ENCODE measurements around the gene ZCCHC8.

The ZCCHC8 gene

DNA sequence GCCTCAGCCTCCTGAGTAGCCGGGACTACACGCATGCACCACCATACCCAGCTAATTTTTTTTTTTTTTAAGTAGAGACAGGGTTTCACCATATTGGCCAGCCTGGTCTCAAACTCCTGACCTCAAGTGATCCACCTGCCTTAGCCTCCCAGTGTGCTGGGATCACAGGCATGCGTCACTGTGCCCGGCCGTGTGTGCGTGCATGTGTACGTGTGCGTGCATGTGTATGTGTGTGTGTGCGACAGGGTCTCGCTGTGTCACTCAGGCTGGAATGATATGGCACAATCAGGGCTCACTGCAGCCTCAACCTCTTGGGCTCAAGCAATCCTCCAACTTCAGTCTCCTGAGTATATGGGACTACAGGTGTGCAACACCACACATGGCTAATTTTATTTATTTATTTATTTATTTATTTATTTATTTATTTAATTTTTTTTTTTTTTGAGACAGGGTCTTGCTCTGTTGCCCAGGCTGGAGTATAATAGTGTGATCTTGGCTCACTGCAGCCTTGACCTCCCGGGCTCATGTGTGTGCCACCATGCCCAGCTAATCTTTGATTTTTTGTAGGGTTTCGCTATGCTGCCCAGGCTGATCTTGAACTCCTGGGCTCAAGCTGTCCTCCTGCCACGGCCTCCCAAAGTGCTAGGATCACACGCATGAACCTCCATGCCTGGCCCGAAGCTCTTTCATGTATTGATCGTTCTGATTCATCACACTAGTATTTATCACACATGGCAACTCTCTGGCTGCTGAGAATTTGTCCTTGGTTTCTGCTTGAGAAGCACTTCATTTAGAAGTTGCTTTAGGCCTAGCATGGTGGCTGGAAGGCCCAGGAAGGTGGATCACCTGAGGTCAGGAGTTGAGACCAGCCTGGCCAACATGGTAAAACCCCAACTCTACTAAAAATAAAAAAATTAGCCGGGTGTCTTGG is 42.4 kb downstream of the ZCCHC8 start:
- no peak for DNase-seq (ENCODE audit: low read depth in 1 of 2, low spot score in 1 of 2)
- H3K27me3 ChIP-seq (ENCODE audit: insufficient read depth, poor library complexity, severe bottlenecking): no peaks in the 10 kb centered on the region
- no peak overlapping the region for H3K27ac ChIP-seq (replicated peaks)
- TF ChIP-seq SPI1 (IDR thresholded peaks at IDR 0.05; ENCODE audit: borderline replicate concordance, low read depth) (no peak), REST (IDR thresholded peaks at IDR 0.05; ENCODE audit: insufficient replicate concordance, low read depth) (no peak), POLR2AphosphoS5 (IDR thresholded peaks at IDR 0.05; ENCODE audit: low read depth) (no peak), GABPA (IDR thresholded peaks at IDR 0.05; ENCODE audit: low read depth) (no peak)
- TF ChIP-seq, protein P1, sequence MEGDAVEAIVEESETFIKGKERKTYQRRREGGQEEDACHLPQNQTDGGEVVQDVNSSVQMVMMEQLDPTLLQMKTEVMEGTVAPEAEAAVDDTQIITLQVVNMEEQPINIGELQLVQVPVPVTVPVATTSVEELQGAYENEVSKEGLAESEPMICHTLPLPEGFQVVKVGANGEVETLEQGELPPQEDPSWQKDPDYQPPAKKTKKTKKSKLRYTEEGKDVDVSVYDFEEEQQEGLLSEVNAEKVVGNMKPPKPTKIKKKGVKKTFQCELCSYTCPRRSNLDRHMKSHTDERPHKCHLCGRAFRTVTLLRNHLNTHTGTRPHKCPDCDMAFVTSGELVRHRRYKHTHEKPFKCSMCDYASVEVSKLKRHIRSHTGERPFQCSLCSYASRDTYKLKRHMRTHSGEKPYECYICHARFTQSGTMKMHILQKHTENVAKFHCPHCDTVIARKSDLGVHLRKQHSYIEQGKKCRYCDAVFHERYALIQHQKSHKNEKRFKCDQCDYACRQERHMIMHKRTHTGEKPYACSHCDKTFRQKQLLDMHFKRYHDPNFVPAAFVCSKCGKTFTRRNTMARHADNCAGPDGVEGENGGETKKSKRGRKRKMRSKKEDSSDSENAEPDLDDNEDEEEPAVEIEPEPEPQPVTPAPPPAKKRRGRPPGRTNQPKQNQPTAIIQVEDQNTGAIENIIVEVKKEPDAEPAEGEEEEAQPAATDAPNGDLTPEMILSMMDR (IDR thresholded peaks at IDR 0.05; ENCODE audit: insufficient read depth, low read length): no peak
- no peak overlapping the region for H3K4me3 ChIP-seq (replicated peaks; ENCODE audit: insufficient read depth, low read length)

DNA sequence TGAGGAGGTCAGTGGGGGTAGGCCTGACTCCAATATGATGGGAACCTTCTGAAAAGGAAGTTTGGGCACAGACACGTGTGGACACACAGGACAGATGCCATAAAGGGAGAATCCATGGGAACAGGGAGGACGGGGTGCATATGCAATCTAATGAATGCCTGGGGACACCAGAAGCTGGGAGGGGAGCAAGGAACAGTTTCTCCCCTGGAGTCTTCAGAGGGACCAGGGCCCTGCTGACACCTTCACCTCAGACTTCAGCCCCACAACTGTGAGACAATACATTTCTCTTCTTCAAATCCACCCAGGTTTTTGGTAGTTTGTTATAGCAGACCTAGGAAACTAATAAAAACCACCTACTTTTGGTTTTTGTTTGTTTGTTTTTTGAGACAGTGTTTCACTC is 43.1 kb downstream of the ZCCHC8 start:
- Histone ChIP-seq H3K4me3 (replicated peaks; ENCODE audit: insufficient read depth, low read length) (no peak overlapping the region), H3K27ac (replicated peaks) (no peak overlapping the region), H3K27me3 (ENCODE audit: insufficient read depth, poor library complexity, severe bottlenecking) (no peaks in the 10 kb centered on the region)
- no peak for DNase-seq (ENCODE audit: low read depth in 1 of 2, low spot score in 1 of 2)
- TF ChIP-seq, protein P1 (IDR thresholded peaks at IDR 0.05; ENCODE audit: insufficient read depth, low read length): no peak
- TF ChIP-seq REST (IDR thresholded peaks at IDR 0.05; ENCODE audit: insufficient replicate concordance, low read depth) (no peak), POLR2AphosphoS5 (IDR thresholded peaks at IDR 0.05; ENCODE audit: low read depth) (no peak), GABPA (IDR thresholded peaks at IDR 0.05; ENCODE audit: low read depth) (no peak), SPI1 (IDR thresholded peaks at IDR 0.05; ENCODE audit: borderline replicate concordance, low read depth) (no peak)

DNA sequence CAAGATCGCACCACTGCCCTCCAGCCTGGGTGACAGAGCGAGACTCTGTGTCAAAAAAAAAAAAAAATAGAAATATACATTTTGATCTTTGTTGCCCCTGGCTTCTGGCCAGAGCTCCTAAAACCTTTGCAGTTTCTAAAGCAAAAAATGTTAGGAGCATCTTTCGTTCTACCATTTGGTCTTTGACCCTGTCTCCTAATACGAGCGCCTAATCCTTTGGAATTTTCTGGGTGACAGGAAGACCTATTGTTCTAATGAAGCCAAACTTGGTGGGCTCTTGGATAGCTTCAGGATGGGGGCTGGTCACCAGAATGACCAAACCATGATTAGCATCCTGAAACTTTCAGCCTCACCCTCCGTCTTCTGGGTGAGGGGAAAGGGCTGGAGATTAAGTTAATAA is 46.0 kb downstream of the ZCCHC8 start:
- TF ChIP-seq REST (IDR thresholded peaks at IDR 0.05; ENCODE audit: insufficient replicate concordance, low read depth) (no peak), GABPA (IDR thresholded peaks at IDR 0.05; ENCODE audit: low read depth) (no peak), POLR2AphosphoS5 (IDR thresholded peaks at IDR 0.05; ENCODE audit: low read depth) (no peak), SPI1 (IDR thresholded peaks at IDR 0.05; ENCODE audit: borderline replicate concordance, low read depth) (no peak)
- TF ChIP-seq, protein P1 (IDR thresholded peaks at IDR 0.05; ENCODE audit: insufficient read depth, low read length): no peak
- DNase-seq (ENCODE audit: low read depth in 1 of 2, low spot score in 1 of 2): no peak
- no peak overlapping the region for H3K4me3 ChIP-seq (replicated peaks; ENCODE audit: insufficient read depth, low read length)
- H3K27ac ChIP-seq (replicated peaks): no peak overlapping the region
- no peaks in the 10 kb centered on the region for H3K27me3 ChIP-seq (ENCODE audit: insufficient read depth, poor library complexity, severe bottlenecking)
